Fibroblast of pulmonary artery (primary cell): ENCODE results near the gene EEA1.

Experiments used
- DNase-seq: peaks from one replicate; pipeline ENCODE4 v3.0.0-alpha.2; 2010; ENCODE audit warnings: low read depth
- H3K4me3 ChIP-seq: replicated peaks from 2 replicates; pipeline ENCODE4 v1.5.1; 2011; ENCODE audit warnings: low read depth, mild to moderate bottlenecking, control low read depth, low read length, moderate library complexity
- TF ChIP-seq, protein P1 (sequence below): IDR thresholded peaks from 2 replicates; pipeline ENCODE4 v1.5.1; 2011; ENCODE audit warnings: mild to moderate bottlenecking, control low read depth, low read length, inconsistent platforms; ENCODE audit errors: missing control alignments

The EEA1 gene

DNA sequence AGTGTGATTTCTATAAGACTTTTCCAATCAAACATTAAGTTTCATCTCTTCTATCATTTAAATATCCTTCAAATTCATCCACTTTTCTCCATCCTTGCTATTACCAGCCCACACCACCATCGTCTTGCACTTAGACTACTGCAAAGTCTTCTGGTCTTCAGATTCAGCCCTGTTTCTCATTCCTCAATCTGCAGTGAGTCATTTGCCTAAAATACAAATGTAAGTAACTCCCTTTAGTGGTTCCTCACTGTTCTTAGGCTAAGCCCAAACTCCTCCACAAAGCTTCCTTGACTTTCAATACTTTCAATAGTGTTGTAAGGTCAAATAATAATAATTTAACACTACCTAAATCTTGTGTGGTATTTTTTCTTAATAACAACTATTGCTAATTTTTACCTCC lies 143.1 kb downstream of the EEA1 start:
- H3K4me3 ChIP-seq = no peak overlapping the region
- TF ChIP-seq, protein P1, sequence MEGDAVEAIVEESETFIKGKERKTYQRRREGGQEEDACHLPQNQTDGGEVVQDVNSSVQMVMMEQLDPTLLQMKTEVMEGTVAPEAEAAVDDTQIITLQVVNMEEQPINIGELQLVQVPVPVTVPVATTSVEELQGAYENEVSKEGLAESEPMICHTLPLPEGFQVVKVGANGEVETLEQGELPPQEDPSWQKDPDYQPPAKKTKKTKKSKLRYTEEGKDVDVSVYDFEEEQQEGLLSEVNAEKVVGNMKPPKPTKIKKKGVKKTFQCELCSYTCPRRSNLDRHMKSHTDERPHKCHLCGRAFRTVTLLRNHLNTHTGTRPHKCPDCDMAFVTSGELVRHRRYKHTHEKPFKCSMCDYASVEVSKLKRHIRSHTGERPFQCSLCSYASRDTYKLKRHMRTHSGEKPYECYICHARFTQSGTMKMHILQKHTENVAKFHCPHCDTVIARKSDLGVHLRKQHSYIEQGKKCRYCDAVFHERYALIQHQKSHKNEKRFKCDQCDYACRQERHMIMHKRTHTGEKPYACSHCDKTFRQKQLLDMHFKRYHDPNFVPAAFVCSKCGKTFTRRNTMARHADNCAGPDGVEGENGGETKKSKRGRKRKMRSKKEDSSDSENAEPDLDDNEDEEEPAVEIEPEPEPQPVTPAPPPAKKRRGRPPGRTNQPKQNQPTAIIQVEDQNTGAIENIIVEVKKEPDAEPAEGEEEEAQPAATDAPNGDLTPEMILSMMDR = no peak
- peak; percentile 56 for DNase-seq

GRCh38 chr12:92785563-92785950 lies 143.5 kb downstream of the EEA1 start:
- H3K4me3 ChIP-seq = no peak overlapping the region
- TF ChIP-seq, protein P1 = no peak
- DNase-seq = no peak

- DNase-seq = peak; percentile 89
- no peak overlapping the region for H3K4me3 ChIP-seq
- TF ChIP-seq, protein P1 = peak; percentile 58
These were observed 144.1 kb downstream of the EEA1 start for GRCh38 chr12:92784797-92785562.

- no peak overlapping the region for H3K4me3 ChIP-seq
- TF ChIP-seq, protein P1 = no peak
- no peak for DNase-seq
These were observed 144.7 kb downstream of the EEA1 start for GRCh38 chr12:92784356-92784755.

- peak; percentile 65 for DNase-seq
- TF ChIP-seq, protein P1 = no peak
These were observed 149.2 kb downstream of the EEA1 start for GRCh38 chr12:92779902-92780301.

DNA sequence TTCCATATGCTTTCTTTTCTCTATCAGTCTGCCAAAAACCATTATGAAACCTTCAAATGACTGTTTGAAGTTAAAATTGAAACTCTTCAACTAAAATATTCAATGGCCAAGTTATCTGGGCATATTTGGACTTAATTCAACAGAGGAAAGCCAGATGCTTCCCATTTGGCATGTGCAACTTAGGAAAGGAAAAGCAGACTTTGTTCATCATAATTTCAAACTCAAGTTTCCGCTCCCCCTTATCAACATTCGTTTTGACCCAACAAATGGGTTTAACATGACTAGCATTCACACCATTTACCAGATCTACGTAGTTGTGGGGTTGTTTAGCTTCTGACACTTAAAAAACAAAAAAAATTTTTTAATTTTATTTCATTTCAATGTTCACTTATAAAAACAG lies 150.6 kb downstream of the EEA1 start:
- no peak overlapping the region for H3K4me3 ChIP-seq
- peak; percentile 44 for DNase-seq
- TF ChIP-seq, protein P1 = no peak

More at GRCh38 chr12:92779902-92780301, 149.2 kb downstream of the EEA1 start:
- H3K4me3 ChIP-seq = no peak overlapping the region

GRCh38 chr12:92775416-92775815 lies 153.7 kb downstream of the EEA1 start:
- DNase-seq = no peak
- TF ChIP-seq, protein P1 = no peak
- no peak overlapping the region for H3K4me3 ChIP-seq
